Panc1 (cell line): ENCODE data around the gene PDZD2. TPM values are rescaled to one million over a fixed set of nuclear protein-coding genes. Genes with fewer than 3 reads are reported as not detected.

Experiments
- ATAC-seq: fragments of 200-7000 bp; cut with Tn5 transposase; 2 replicates; pipeline ENCODE4 v1.9.1; 2020; ENCODE audit warnings: mild to moderate bottlenecking, moderate library complexity
- BruUV-seq: library from RNA; stranded (reverse); fragments of 400-500 nt; replicated peaks from 2 replicates; lab custom pipeline; 2021; lab: Mats Ljungman, UMichigan
- CTCF ChIA-PET: fragments of 300-600 bp; sonication (Branson Sonifier 250); formaldehyde crosslinking; loops from one replicate; lab custom pipeline; 2022; ENCODE audit warnings: antibody characterized with exemption; lab: Charles Lee
- POLR2A ChIA-PET: fragments of 300-600 bp; sonication (Branson Sonifier 250); formaldehyde crosslinking; loops from one replicate; lab custom pipeline; 2022; ENCODE audit warnings: antibody characterized with exemption; lab: Charles Lee
- DNase-seq: peaks from one replicate; pipeline ENCODE4 v3.0.0-alpha.2; 2010; ENCODE audit warnings: low read depth, low spot score
- H3K27ac ChIP-seq: 2 replicates; pipeline ENCODE4 v1.5.1; 2011; ENCODE audit warnings: mild to moderate bottlenecking, low read length, inconsistent platforms
- H3K27me3 ChIP-seq: fragments of 200-500 bp; sonication (Bioruptor generic); 2 replicates; pipeline ENCODE4 v1.6.0; 2014; ENCODE audit warnings: low read length, inconsistent platforms; ENCODE audit not compliant: control insufficient read depth, insufficient read depth
- H3K36me3 ChIP-seq: fragments of 200-500 bp; sonication (Bioruptor generic); 2 replicates; pipeline ENCODE4 v1.5.1; 2014; ENCODE audit warnings: inconsistent platforms, mild to moderate bottlenecking, low read length, moderate library complexity; ENCODE audit not compliant: control insufficient read depth, insufficient read depth
- H3K4me1 ChIP-seq: 2 replicates; pipeline ENCODE4 v1.5.1; 2011; ENCODE audit warnings: inconsistent platforms, mild to moderate bottlenecking, low read length, moderate library complexity; ENCODE audit not compliant: control insufficient read depth, insufficient read depth
- H3K4me3 ChIP-seq, 2 experiments: 2 replicates each; pipeline ENCODE4 v1.5.1; 2011 to 2012; ENCODE audit warnings: low read depth in 2 of 2, low read length in 2 of 2, mild to moderate bottlenecking in 2 of 2, inconsistent platforms in 1 of 2, moderate library complexity in 1 of 2
- H3K9me3 ChIP-seq: fragments of 200-500 bp; sonication (Bioruptor generic); 2 replicates; pipeline ENCODE4 v1.5.1; 2014; ENCODE audit warnings: low read depth, mild to moderate bottlenecking, inconsistent platforms, low read length, moderate library complexity; ENCODE audit not compliant: control insufficient read depth, insufficient read depth
- POLR2AphosphoS5 ChIP-seq: IDR thresholded peaks from 2 replicates; pipeline ENCODE4 v1.6.1; 2012; ENCODE audit warnings: mild to moderate bottlenecking, low read depth, low read length, moderate library complexity
- SIN3A ChIP-seq: IDR thresholded peaks from 2 replicates; pipeline ENCODE4 v1.6.1; 2012; ENCODE audit warnings: low read depth, mild to moderate bottlenecking, low read length, moderate library complexity, borderline replicate concordance; ENCODE audit not compliant: insufficient read depth
- TCF7L2 ChIP-seq: IDR thresholded peaks from 2 replicates; pipeline ENCODE4 v1.6.1; 2011; ENCODE audit warnings: mild to moderate bottlenecking, low read depth, low read length, inconsistent platforms
- in situ Hi-C: cut with HindIII; loops from 2 replicates; pipeline ENCODE4 v1.10.0; 2016; ENCODE audit warnings: low sequenced_read_pairs, low pct_unique_long_range_greater_than_20kb
- intact Hi-C: fragments of 100-400 bp; cut with micrococcal nuclease; formaldehyde crosslinking; loops from one replicate; pipeline ENCODE4 v1.10.0; 2022; ENCODE audit not compliant: unreplicated experiment
- total RNA-seq: library from RNA; stranded (reverse); gene quantifications from one replicate; pipeline ENCODE4 v1.2.1, GENCODE V29; 2021; ENCODE audit not compliant: unreplicated experiment
- TF ChIP-seq, protein P1 (sequence below), 2 experiments: IDR thresholded peaks; 2 replicates each; pipeline ENCODE4 v1.6.1; 2011 to 2012; ENCODE audit warnings: low read depth in 2 of 2, control low read depth in 1 of 2, low read length in 1 of 2, mild to moderate bottlenecking in 1 of 2, moderate library complexity in 1 of 2; ENCODE audit not compliant: insufficient read depth in 1 of 2
- TF ChIP-seq, protein P2 (sequence below): fragments of 450-650 bp; IDR thresholded peaks from 2 replicates; pipeline ENCODE4 v1.5.1; 2017; ENCODE audit warnings: mild to moderate bottlenecking

Gene PDZD2
- total RNA-seq, 1 experiment from 2014 or later, result 0.10 TPM

GRCh38 chr5:32089146-32090000, 450.4 kb downstream of the PDZD2 start:
- Histone ChIP-seq H3K27me3 (no peaks in the 10 kb centered on the region), H3K9me3 (no peaks in the 10 kb centered on the region), H3K27ac (no peak overlapping the region), H3K4me1 (no peaks in the 10 kb centered on the region), H3K36me3 (no peaks in the 10 kb centered on the region), H3K4me3 (no peak overlapping the region)
- ChIA-PET CTCF (no interaction called here), POLR2A (no interaction called here)
- BruUV-seq, result no TSS peak
- DNase-seq (no peak), ATAC-seq (no peak)
- TF ChIP-seq SIN3A (no peak), TCF7L2 (no peak), POLR2AphosphoS5 (no peak)
- TF ChIP-seq, protein P1, sequence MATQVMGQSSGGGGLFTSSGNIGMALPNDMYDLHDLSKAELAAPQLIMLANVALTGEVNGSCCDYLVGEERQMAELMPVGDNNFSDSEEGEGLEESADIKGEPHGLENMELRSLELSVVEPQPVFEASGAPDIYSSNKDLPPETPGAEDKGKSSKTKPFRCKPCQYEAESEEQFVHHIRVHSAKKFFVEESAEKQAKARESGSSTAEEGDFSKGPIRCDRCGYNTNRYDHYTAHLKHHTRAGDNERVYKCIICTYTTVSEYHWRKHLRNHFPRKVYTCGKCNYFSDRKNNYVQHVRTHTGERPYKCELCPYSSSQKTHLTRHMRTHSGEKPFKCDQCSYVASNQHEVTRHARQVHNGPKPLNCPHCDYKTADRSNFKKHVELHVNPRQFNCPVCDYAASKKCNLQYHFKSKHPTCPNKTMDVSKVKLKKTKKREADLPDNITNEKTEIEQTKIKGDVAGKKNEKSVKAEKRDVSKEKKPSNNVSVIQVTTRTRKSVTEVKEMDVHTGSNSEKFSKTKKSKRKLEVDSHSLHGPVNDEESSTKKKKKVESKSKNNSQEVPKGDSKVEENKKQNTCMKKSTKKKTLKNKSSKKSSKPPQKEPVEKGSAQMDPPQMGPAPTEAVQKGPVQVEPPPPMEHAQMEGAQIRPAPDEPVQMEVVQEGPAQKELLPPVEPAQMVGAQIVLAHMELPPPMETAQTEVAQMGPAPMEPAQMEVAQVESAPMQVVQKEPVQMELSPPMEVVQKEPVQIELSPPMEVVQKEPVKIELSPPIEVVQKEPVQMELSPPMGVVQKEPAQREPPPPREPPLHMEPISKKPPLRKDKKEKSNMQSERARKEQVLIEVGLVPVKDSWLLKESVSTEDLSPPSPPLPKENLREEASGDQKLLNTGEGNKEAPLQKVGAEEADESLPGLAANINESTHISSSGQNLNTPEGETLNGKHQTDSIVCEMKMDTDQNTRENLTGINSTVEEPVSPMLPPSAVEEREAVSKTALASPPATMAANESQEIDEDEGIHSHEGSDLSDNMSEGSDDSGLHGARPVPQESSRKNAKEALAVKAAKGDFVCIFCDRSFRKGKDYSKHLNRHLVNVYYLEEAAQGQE (IDR thresholded peaks at IDR 0.05; ENCODE audit: insufficient read depth in 1 of 2, low read depth in 2 of 2, low read length in 1 of 2), result no peak
- TF ChIP-seq, protein P2, sequence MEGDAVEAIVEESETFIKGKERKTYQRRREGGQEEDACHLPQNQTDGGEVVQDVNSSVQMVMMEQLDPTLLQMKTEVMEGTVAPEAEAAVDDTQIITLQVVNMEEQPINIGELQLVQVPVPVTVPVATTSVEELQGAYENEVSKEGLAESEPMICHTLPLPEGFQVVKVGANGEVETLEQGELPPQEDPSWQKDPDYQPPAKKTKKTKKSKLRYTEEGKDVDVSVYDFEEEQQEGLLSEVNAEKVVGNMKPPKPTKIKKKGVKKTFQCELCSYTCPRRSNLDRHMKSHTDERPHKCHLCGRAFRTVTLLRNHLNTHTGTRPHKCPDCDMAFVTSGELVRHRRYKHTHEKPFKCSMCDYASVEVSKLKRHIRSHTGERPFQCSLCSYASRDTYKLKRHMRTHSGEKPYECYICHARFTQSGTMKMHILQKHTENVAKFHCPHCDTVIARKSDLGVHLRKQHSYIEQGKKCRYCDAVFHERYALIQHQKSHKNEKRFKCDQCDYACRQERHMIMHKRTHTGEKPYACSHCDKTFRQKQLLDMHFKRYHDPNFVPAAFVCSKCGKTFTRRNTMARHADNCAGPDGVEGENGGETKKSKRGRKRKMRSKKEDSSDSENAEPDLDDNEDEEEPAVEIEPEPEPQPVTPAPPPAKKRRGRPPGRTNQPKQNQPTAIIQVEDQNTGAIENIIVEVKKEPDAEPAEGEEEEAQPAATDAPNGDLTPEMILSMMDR, result no peak
- intact Hi-C loops, result no loop called here
- in situ Hi-C loops, result no loop called here

DNA sequence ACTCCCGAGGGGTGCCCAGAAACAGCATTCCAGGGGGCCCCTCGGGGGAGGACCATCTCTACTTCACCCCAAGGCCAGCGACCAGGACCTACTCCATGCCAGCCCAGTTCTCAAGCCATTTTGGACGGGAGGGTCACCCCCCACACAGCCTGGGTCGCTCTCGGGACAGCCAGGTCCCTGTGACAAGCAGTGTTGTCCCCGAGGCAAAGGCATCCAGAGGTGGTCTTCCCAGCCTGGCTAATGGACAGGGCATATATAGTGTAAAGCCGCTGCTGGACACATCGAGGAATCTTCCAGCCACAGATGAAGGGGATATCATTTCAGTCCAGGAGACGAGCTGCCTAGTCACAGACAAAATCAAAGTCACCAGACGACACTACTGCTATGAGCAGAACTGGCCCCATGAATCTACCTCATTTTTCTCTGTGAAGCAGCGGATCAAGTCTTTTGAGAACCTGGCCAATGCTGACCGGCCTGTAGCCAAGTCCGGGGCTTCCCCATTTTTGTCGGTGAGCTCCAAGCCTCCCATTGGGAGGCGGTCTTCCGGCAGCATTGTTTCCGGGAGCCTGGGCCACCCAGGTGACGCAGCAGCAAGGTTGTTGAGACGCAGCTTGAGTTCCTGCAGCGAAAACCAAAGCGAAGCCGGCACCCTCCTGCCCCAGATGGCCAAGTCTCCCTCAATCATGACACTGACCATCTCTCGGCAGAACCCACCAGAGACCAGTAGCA, 451.3 kb downstream of the PDZD2 start:
- H3K27me3 ChIP-seq, result no peaks in the 10 kb centered on the region
- no peak overlapping the region for H3K27ac ChIP-seq
- no peak for ATAC-seq
- H3K36me3 ChIP-seq, result no peaks in the 10 kb centered on the region
- no peak for DNase-seq
- POLR2A ChIA-PET, result no interaction called here
- CTCF ChIA-PET, result no interaction called here
- intact Hi-C loops (no loop called here), in situ Hi-C loops (no loop called here)
- H3K9me3 ChIP-seq, result no peaks in the 10 kb centered on the region
- no TSS peak for BruUV-seq
- H3K4me1 ChIP-seq, result no peaks in the 10 kb centered on the region
- no peak for TF ChIP-seq TCF7L2
- TF ChIP-seq POLR2AphosphoS5, result no peak
- TF ChIP-seq, protein P1 (IDR thresholded peaks at IDR 0.05; ENCODE audit: insufficient read depth in 1 of 2, low read depth in 2 of 2, low read length in 1 of 2), result no peak
- TF ChIP-seq, protein P2, result no peak
- H3K4me3 ChIP-seq, result no peak overlapping the region
